Right lobe of liver (tissue), 6 donors: Measurements from ENCODE around the gene REC114. TPM values are rescaled to one million over a fixed set of nuclear protein-coding genes. Genes with fewer than 3 reads are reported as not detected.

Source experiments
- ATAC-seq, 4 donors: fragments of 200-7000 bp; cut with Tn5 transposase; one replicate each; pipeline ENCODE4 v1.9.1; 2020; ENCODE audit warnings: mild to moderate bottlenecking in 4 of 4, moderate library complexity in 4 of 4
- DNase-seq, 3 donors: peaks; one replicate each; pipeline ENCODE4 v3.0.0-alpha.2; 2020
- H3K27ac ChIP-seq, 3 donors: fragments of 200-600 bp; one replicate each; pipeline ENCODE4 v1.8.0; 2022
- H3K27me3 ChIP-seq, 2 donors: fragments of 200-600 bp; one replicate each; pipeline ENCODE4 v1.8.0; 2022
- H3K36me3 ChIP-seq, 4 donors: fragments of 200-600 bp; sonication (generic) in 1 of 4; one replicate each; pipeline versions ENCODE4 v1.5.1 to v1.8.0; 2017 to 2022; ENCODE audit warnings: control low read depth in 1 of 4
- H3K4me1 ChIP-seq, 4 donors: fragments of 200-600 bp; sonication (generic) in 1 of 4; one replicate each; pipeline versions ENCODE4 v1.5.1 to v1.8.0; 2017 to 2022; ENCODE audit warnings: control low read depth in 1 of 4
- H3K4me3 ChIP-seq, 3 donors: fragments of 200-600 bp; one replicate each; pipeline ENCODE4 v1.8.0; 2022
- H3K9me3 ChIP-seq, 4 donors: fragments of 200-600 bp; sonication (generic) in 1 of 4; one replicate each; pipeline versions ENCODE4 v1.5.1 to v1.8.0; 2017 to 2022; ENCODE audit warnings: control low read depth in 1 of 4
- CTCF ChIP-seq, 4 donors: fragments of 200-600 bp in 3 of 4; fragments of 450-650 bp in 1 of 4; IDR thresholded peaks; one replicate each; pipeline versions ENCODE4 v1.5.1 to v1.8.0; 2016 to 2022; ENCODE audit warnings: antibody characterized with exemption in 4 of 4, mild to moderate bottlenecking in 2 of 4
- POLR2A ChIP-seq: fragments of 450-650 bp; IDR thresholded peaks from one replicate; pipeline ENCODE4 v1.6.1; 2017; ENCODE audit warnings: antibody characterized with exemption, mild to moderate bottlenecking
- WGBS: methylation state at CpG from one replicate; pipeline ENCODE4 v1.1.6; 2018; ENCODE audit warnings: low coverage, low lambda C conversion rate; ENCODE audit not compliant: insufficient coverage; ENCODE audit errors: missing lambda C conversion rate; 5-methylcytosine and 5-hydroxymethylcytosine counted together
- intact Hi-C, 2 donors: fragments of 100-400 bp; cut with DNase I; formaldehyde crosslinking; loops; one replicate each; pipeline versions ENCODE4 v1.11.2 to v1.14.1; 2022
- total RNA-seq, 6 experiments: library from RNA; depleted of rRNA in 2 of 6; stranded (reverse); fragments of >200 nt in 2 of 6; fragmentation: NEBNext Ultra II Directional in 3 of 6; extraction: Animal tissue kit (Norgen Biotek cat#: 25700) in 3 of 6; gene quantifications; one replicate each; pipeline versions ENCODE4 v1.1.0 to v1.2.4, GENCODE V29; 2016 to 2023
- donor health status: DM: no; HTN: yes; CAD: no.
- donor health status: DM: no; HTN: no; CAD: no.
- donor health status: DM: no; HTN: no; CAD: no.
- donor health status: DM: no; HTN: yes; CAD: no.
- donor health status: DM: no; HTN: yes; CAD: no.

Gene REC114
- total RNA-seq, 6 experiments from 2014 or later = not detected

DNA sequence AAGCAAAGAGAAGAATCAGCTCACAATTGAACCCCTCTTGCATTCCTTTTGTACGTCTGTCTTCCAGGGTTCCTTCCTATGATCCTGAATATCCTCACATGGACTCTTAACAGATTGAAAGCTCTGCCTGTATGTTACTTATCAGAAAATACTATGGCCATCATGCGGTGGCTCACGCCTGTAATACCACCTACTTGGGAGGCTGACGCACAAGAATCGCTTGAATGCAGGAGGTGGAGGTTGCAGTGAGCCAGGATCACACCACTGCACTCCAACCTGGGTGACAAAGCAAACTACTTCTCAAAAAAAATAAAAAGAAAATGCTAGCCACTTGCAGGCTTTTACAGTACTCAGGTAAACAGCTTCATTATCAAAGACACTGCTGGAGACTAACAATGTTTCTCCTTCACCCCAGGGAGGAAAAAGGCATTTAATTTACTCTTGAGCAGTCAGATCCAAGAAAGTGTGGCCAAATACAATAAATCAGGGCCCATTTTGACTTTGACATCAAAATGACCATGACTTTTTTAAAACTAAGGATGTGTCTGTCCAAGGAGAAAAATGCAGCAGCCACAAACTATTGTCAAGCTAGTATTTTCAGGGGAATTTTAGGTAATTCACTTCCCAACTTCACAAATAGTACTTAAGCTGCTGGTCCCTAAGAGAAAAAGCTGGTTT, 162.9 kb downstream of the REC114 start:
- DNase-seq (no peak), ATAC-seq (no peak)
- TF ChIP-seq CTCF (IDR thresholded peaks at IDR 0.05) = no peak
- no peak for TF ChIP-seq POLR2A
- no peak overlapping the region for H3K27ac ChIP-seq
- no peak overlapping the region for H3K4me3 ChIP-seq
- H3K36me3 ChIP-seq = no peaks in the 10 kb centered on the region
- peaks cover 0 to 27% (median 6%) of the 10 kb centered on the region in 4 donors for H3K4me1 ChIP-seq
- H3K27me3 ChIP-seq = no peaks in the 10 kb centered on the region
- H3K9me3 ChIP-seq = no peaks in the 10 kb centered on the region
- WGBS = 96% methylated on average over 5 of the region's 5 CpGs
- intact Hi-C loops = no loop called here

GRCh38 chr15:73607405-73607804, 164.4 kb downstream of the REC114 start:
- H3K27ac ChIP-seq = no peak overlapping the region
- 73% methylated on average over 2 of the region's 2 CpGs for WGBS
- H3K4me1 ChIP-seq = peaks cover 0 to 12% (median 2%) of the 10 kb centered on the region in 4 donors
- intact Hi-C loops = no loop called here
- no peak for TF ChIP-seq POLR2A
- no peak for TF ChIP-seq CTCF (IDR thresholded peaks at IDR 0.05)
- no peak overlapping the region for H3K4me3 ChIP-seq
- no peaks in the 10 kb centered on the region for H3K36me3 ChIP-seq
- no peaks in the 10 kb centered on the region for H3K27me3 ChIP-seq
- no peaks in the 10 kb centered on the region for H3K9me3 ChIP-seq
- no peak for DNase-seq
- no peak for ATAC-seq

- Histone ChIP-seq H3K4me3 (no peak overlapping the region), H3K27ac (no peak overlapping the region), H3K9me3 (no peaks in the 10 kb centered on the region), H3K27me3 (no peaks in the 10 kb centered on the region), H3K36me3 (no peaks in the 10 kb centered on the region), H3K4me1 (peaks cover 0 to 8% (median under 1%) of the 10 kb centered on the region in 4 donors)
- DNase-seq (no peak), ATAC-seq (no peak)
- intact Hi-C loops = no loop called here
- 75% methylated on average over 1 of the region's 1 CpG for WGBS
- TF ChIP-seq CTCF (IDR thresholded peaks at IDR 0.05) = no peak
- no peak for TF ChIP-seq POLR2A
These were observed 164.9 kb downstream of the REC114 start for GRCh38 chr15:73607843-73608242.

- Histone ChIP-seq H3K4me3 (no peak overlapping the region), H3K4me1 (peaks cover 0 to 5% (median 0%) of the 10 kb centered on the region in 4 donors), H3K9me3 (no peaks in the 10 kb centered on the region), H3K27ac (no peak overlapping the region), H3K36me3 (no peaks in the 10 kb centered on the region), H3K27me3 (no peaks in the 10 kb centered on the region)
- WGBS = 83% methylated on average over 1 of the region's 1 CpG
- TF ChIP-seq CTCF (IDR thresholded peaks at IDR 0.05) (no peak), POLR2A (no peak)
- ATAC-seq (no peak), DNase-seq (no peak)
- intact Hi-C loops = no loop called here
These were observed 165.5 kb downstream of the REC114 start for GRCh38 chr15:73608475-73608874.
